Chondrocyte (in vitro differentiated cells): ENCODE results near the gene TMEM106C. TPM values are rescaled to one million over a fixed set of nuclear protein-coding genes. Genes with fewer than 3 reads are reported as not detected.

Experiments
- DNase-seq: peaks from one replicate; pipeline ENCODE4 v3.0.0; 2021; ENCODE audit warnings: mixed read lengths, low spot score
- H3K27ac Mint-ChIP-seq: one replicate; pipeline ENCODE4 v1.8.0; 2021; ENCODE audit warnings: mild to moderate bottlenecking, moderate library complexity, mixed read lengths; ENCODE audit not compliant: unreplicated experiment
- H3K27me3 Mint-ChIP-seq: 2 replicates; pipeline ENCODE4 v1.8.0; 2021; ENCODE audit warnings: low read depth, mixed read lengths
- H3K36me3 Mint-ChIP-seq: 2 replicates; pipeline ENCODE4 v1.8.0; 2021; ENCODE audit warnings: low read depth, mixed read lengths
- H3K4me1 Mint-ChIP-seq: 2 replicates; pipeline ENCODE4 v1.8.0; 2021; ENCODE audit warnings: low read depth, mild to moderate bottlenecking, mixed read lengths
- H3K4me3 Mint-ChIP-seq: one replicate; pipeline ENCODE4 v1.8.0; 2021; ENCODE audit warnings: mild to moderate bottlenecking, moderate library complexity, mixed read lengths; ENCODE audit not compliant: unreplicated experiment
- H3K9me3 Mint-ChIP-seq: 2 replicates; pipeline ENCODE4 v1.8.0; 2021; ENCODE audit warnings: low read depth, mixed read lengths
- total RNA-seq: library from RNA; stranded (reverse); gene quantifications from 3 replicates; pipeline ENCODE4 v1.2.1, GENCODE V29; 2021
- TF ChIP-seq, protein P1 (sequence below): fragments of 200-600 bp; sonication (generic); IDR thresholded peaks from 2 replicates; pipeline ENCODE4 v1.5.0; 2021; ENCODE audit warnings: antibody characterized with exemption, mild to moderate bottlenecking, moderate library complexity

TMEM106C gene
- total RNA-seq, 1 donor from 2014 or later = 54.3 TPM

DNA sequence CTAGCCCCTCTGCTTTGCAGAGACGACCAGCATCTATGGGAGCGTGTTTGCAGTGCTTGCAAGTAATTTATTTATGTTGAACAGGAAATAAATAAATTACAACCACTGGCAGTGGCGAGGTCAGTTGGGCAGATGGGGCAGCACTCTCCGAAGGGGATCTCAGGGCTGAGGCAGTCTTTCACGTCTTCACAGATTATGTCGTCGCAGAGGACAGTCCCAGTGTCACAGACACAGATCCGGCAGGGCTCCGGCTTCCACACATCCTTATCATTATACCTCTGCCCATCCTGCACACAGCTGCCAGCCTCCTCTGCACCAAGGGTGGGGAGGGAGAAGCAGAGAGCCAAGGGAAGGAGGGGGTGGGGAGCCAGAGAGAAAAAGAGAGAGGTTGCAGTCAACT lies 36.4 kb downstream of the TMEM106C start:
- peaks cover 37% of the 10 kb centered on the region for H3K27me3 Mint-ChIP-seq
- TF ChIP-seq, protein P1, sequence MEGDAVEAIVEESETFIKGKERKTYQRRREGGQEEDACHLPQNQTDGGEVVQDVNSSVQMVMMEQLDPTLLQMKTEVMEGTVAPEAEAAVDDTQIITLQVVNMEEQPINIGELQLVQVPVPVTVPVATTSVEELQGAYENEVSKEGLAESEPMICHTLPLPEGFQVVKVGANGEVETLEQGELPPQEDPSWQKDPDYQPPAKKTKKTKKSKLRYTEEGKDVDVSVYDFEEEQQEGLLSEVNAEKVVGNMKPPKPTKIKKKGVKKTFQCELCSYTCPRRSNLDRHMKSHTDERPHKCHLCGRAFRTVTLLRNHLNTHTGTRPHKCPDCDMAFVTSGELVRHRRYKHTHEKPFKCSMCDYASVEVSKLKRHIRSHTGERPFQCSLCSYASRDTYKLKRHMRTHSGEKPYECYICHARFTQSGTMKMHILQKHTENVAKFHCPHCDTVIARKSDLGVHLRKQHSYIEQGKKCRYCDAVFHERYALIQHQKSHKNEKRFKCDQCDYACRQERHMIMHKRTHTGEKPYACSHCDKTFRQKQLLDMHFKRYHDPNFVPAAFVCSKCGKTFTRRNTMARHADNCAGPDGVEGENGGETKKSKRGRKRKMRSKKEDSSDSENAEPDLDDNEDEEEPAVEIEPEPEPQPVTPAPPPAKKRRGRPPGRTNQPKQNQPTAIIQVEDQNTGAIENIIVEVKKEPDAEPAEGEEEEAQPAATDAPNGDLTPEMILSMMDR = no peak
- no peaks in the 10 kb centered on the region for H3K36me3 Mint-ChIP-seq
- DNase-seq = no peak
- peaks cover 41% of the 10 kb centered on the region for H3K4me1 Mint-ChIP-seq
- H3K9me3 Mint-ChIP-seq = no peaks in the 10 kb centered on the region
- no peak overlapping the region for H3K4me3 Mint-ChIP-seq
- no peak overlapping the region for H3K27ac Mint-ChIP-seq

DNA sequence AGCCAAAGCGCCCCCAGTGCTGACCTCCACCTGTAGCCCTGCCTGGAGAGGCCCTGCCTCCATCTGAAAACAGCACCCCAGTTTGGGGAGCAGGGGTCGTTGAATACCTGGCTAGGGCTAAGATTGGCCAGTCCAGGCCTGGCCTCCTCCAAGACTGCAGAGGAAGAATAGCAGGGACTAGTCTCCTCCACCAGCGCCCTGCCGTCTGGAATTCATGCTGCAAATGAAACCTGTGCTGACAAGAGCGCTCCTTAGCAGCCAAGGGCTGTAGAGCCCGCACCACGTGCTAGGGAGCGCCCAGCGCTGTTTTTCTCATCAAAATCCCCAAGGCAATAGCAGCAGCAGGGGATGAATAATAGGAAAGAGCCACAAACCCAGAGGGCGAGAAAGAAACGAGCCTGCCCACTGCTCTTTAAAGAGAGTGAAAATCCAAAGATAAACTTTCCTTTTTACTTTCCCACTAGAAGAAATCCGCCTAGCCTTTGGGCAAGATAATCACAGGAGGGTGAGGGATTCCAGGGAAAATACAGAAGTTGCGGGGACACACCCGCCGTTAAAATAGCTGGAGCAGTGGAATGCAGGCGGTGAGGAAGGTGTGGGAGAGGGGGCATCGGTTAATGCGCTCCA lies 37.6 kb downstream of the TMEM106C start:
- peak overlapping the region; percentile 49 for H3K27ac Mint-ChIP-seq
- peaks cover 46% of the 10 kb centered on the region for H3K27me3 Mint-ChIP-seq
- H3K9me3 Mint-ChIP-seq = no peaks in the 10 kb centered on the region
- no peak for DNase-seq
- TF ChIP-seq, protein P1 = peak; percentile 53
- H3K36me3 Mint-ChIP-seq = no peaks in the 10 kb centered on the region
- peaks cover 40% of the 10 kb centered on the region for H3K4me1 Mint-ChIP-seq
- peak overlapping the region; percentile 77 for H3K4me3 Mint-ChIP-seq

GRCh38 chr12:48001505-48002413 lies 38.4 kb downstream of the TMEM106C start:
- Mint-ChIP-seq H3K27ac (peak overlapping the region; percentile 49), H3K4me3 (peak overlapping the region; percentile 77), H3K36me3 (no peaks in the 10 kb centered on the region), H3K9me3 (no peaks in the 10 kb centered on the region), H3K27me3 (peaks cover 48% of the 10 kb centered on the region), H3K4me1 (peaks cover 38% of the 10 kb centered on the region)
- DNase-seq = no peak
- TF ChIP-seq, protein P1 = no peak

DNA sequence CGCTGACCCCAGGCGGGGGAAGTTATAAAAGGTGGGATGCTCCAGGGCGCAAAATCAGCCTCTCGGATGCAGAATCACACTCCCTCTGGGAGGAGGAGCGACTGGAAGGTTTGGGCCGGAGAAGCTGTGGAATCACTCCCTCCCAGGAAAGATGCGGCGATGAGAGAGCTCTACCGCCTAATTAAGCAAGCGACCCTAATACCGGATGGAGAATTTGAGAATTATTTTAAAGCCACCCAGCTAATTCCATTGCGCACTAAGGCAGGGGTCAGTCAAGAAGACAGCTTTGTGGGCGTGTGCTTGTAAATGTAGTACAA lies 39.0 kb downstream of the TMEM106C start:
- peak overlapping the region; percentile 77 for H3K4me3 Mint-ChIP-seq
- H3K4me1 Mint-ChIP-seq = peaks cover 38% of the 10 kb centered on the region
- TF ChIP-seq, protein P1 = no peak
- no peaks in the 10 kb centered on the region for H3K36me3 Mint-ChIP-seq
- H3K27ac Mint-ChIP-seq = no peak overlapping the region
- no peaks in the 10 kb centered on the region for H3K9me3 Mint-ChIP-seq
- no peak for DNase-seq
- H3K27me3 Mint-ChIP-seq = peaks cover 55% of the 10 kb centered on the region

DNA sequence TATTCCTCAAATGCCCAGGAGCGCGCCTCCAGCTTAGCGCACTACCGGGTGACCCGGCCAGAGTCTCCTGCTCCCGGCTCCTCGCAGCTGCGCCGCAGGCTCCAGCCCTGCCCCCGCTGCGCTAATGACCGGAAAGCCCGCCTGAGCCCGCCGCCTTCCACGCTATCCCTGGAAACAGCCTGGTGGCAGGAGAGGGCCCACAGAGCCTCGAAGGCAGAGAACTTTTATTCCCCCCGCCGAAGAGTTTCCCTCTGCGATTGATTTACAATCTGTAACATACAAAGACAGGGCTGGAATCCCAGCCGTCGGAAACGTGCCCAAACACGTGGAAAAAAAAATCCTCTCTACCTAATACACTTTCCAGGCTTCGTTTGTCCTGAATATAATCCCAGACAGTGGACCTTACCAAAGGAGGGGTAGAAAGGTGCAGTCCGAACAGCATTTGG lies 39.4 kb downstream of the TMEM106C start:
- Mint-ChIP-seq H3K27me3 (peaks cover 57% of the 10 kb centered on the region), H3K9me3 (no peaks in the 10 kb centered on the region), H3K4me3 (peak overlapping the region; percentile 77), H3K4me1 (peaks cover 38% of the 10 kb centered on the region), H3K36me3 (no peaks in the 10 kb centered on the region), H3K27ac (no peak overlapping the region)
- TF ChIP-seq, protein P1 = peak; percentile 5
- DNase-seq = no peak
